GM18507 (cell line): ENCODE data around the gene LPCAT2.

ENCODE experiments used
- DNase-seq: peaks from one replicate; pipeline ENCODE4 v3.0.0; 2011; ENCODE audit warnings: low read depth; ENCODE audit not compliant: insufficient read length; ENCODE audit errors: extremely low spot score
- FAIRE-seq: peaks from 2 replicates; lab custom pipeline; 2011; peaks lifted over from hg19 to GRCh38; lab: Jason Lieb, UNC

LPCAT2 gene

GRCh38 chr16:55501549-55502322, 7.1 kb upstream of the LPCAT2 start:
- no peak for DNase-seq
- FAIRE-seq: no peak

- FAIRE-seq: no peak
- no peak for DNase-seq
Observed at GRCh38 chr16:55502801-55503366, 6.0 kb upstream of the LPCAT2 start.

- no peak for DNase-seq
- no peak for FAIRE-seq
Observed at GRCh38 chr16:55503726-55504550, 4.9 kb upstream of the LPCAT2 start.

GRCh38 chr16:55505333-55506015, 3.4 kb upstream of the LPCAT2 start:
- DNase-seq (no peak), FAIRE-seq (no peak)

GRCh38 chr16:55506083-55506482, 2.8 kb upstream of the LPCAT2 start:
- no peak for FAIRE-seq
- no peak for DNase-seq

GRCh38 chr16:55506708-55507107, 2.2 kb upstream of the LPCAT2 start:
- FAIRE-seq: no peak

GRCh38 chr16:55508271-55508921, 476 bp upstream of the LPCAT2 start:
- DNase-seq: no peak
- FAIRE-seq: no peak

More at GRCh38 chr16:55506708-55507107, 2.2 kb upstream of the LPCAT2 start:
- no peak for DNase-seq

GRCh38 chr16:55510185-55510805, 1.4 kb downstream of the LPCAT2 start:
- DNase-seq (no peak), FAIRE-seq (no peak)

- no peak for FAIRE-seq
- no peak for DNase-seq
Observed at GRCh38 chr16:55512941-55513340, 4.1 kb downstream of the LPCAT2 start.

- DNase-seq (no peak), FAIRE-seq (no peak)
Observed at GRCh38 chr16:55513616-55514015, 4.7 kb downstream of the LPCAT2 start.

- DNase-seq: no peak
- no peak for FAIRE-seq
Observed at GRCh38 chr16:55515111-55515510, 6.2 kb downstream of the LPCAT2 start.

- DNase-seq (no peak), FAIRE-seq (no peak)
Observed at GRCh38 chr16:55521792-55522191, 12.9 kb downstream of the LPCAT2 start.

GRCh38 chr16:55526441-55526840, 17.6 kb downstream of the LPCAT2 start:
- DNase-seq: no peak
- FAIRE-seq: no peak

- DNase-seq: no peak
Observed at GRCh38 chr16:55527885-55528284, 19.0 kb downstream of the LPCAT2 start.

GRCh38 chr16:55529018-55529417, 20.1 kb downstream of the LPCAT2 start:
- DNase-seq (no peak), FAIRE-seq (no peak)

More at GRCh38 chr16:55527885-55528284, 19.0 kb downstream of the LPCAT2 start:
- FAIRE-seq: no peak

GRCh38 chr16:55530316-55530856, 21.5 kb downstream of the LPCAT2 start:
- DNase-seq (no peak), FAIRE-seq (no peak)

GRCh38 chr16:55532227-55532626, 23.4 kb downstream of the LPCAT2 start:
- DNase-seq (no peak), FAIRE-seq (no peak)

- FAIRE-seq: no peak
- DNase-seq: no peak
Observed at GRCh38 chr16:55534756-55535155, 25.9 kb downstream of the LPCAT2 start.

- FAIRE-seq (no peak), DNase-seq (no peak)
Observed at GRCh38 chr16:55539049-55539448, 30.2 kb downstream of the LPCAT2 start.
